Measurements from ENCODE around the gene YBEY.

Gene YBEY

GRCh38 chr21:46273341-46273740 lies 12.8 kb upstream of the YBEY start:
- TF ChIP-seq, protein P1, sequence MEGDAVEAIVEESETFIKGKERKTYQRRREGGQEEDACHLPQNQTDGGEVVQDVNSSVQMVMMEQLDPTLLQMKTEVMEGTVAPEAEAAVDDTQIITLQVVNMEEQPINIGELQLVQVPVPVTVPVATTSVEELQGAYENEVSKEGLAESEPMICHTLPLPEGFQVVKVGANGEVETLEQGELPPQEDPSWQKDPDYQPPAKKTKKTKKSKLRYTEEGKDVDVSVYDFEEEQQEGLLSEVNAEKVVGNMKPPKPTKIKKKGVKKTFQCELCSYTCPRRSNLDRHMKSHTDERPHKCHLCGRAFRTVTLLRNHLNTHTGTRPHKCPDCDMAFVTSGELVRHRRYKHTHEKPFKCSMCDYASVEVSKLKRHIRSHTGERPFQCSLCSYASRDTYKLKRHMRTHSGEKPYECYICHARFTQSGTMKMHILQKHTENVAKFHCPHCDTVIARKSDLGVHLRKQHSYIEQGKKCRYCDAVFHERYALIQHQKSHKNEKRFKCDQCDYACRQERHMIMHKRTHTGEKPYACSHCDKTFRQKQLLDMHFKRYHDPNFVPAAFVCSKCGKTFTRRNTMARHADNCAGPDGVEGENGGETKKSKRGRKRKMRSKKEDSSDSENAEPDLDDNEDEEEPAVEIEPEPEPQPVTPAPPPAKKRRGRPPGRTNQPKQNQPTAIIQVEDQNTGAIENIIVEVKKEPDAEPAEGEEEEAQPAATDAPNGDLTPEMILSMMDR (IDR thresholded peaks at IDR 0.05; ENCODE audit: low read depth, low read length), result no peak
- no peak overlapping the region for H3K4me3 ChIP-seq (replicated peaks in 1 of 2; ENCODE audit: low read depth in 2 of 2, low read length in 2 of 2)
- DNase-seq (ENCODE audit: low read depth in 2 of 2), result no peak

DNA sequence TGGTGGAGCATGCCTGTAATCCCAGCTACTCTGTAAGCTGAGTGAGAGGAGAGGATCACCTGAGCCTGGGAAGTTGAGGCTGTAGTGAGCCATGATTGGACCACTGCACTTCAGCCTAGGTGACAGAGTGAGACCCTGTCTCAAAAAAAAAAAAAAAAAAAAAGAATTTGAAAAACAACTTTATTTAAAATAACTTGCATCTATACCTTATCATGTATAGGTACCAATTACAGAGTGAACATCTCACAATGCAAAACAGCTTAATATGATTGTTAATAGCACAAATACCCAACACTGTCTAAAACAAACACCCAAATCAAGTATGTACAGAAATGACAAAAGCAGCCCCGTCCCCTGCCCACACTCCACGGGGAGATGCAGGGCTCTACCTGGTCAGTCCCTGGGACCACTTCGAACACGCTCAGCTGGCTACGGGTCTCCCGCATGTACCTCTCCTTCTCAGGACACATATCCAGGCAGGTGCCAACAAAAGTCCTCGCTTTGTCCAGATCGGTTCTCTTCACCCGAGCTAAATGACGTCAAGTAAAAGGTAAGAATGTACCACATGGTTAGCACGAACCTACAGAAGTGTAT lies 11.2 kb upstream of the YBEY start:
- no peak for DNase-seq (ENCODE audit: low read depth in 2 of 2)
- TF ChIP-seq, protein P1 (IDR thresholded peaks at IDR 0.05; ENCODE audit: low read depth, low read length), result no peak
- H3K4me3 ChIP-seq (replicated peaks in 1 of 2; ENCODE audit: low read depth in 2 of 2, low read length in 2 of 2), result no peak overlapping the region

- H3K4me3 ChIP-seq (replicated peaks in 1 of 2; ENCODE audit: low read depth in 2 of 2, low read length in 2 of 2), result no peak overlapping the region
- DNase-seq (ENCODE audit: low read depth in 2 of 2), result no peak
- TF ChIP-seq, protein P1 (IDR thresholded peaks at IDR 0.05; ENCODE audit: low read depth, low read length), result no peak
Observed at GRCh38 chr21:46284077-46284644, 2.0 kb upstream of the YBEY start.

DNA sequence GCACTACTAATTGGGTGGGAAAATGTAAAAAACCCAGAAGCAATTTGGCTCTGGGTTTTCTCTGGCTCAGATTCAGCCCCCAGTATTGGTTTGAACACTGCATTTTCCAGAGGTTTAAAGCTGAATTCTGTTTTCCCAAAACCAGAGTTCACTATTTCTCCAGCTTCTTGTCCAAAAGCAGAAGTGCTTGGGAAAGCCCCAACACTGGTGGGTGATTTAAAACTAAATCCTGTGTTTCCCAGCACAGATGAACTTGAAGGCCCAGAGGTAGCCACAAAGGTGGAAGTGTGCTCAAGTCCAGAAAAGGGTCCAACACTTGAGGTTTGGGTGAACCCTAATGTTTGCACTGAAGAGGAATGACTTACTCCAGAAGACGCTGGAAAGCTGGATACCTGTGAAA lies 1.4 kb upstream of the YBEY start:
- peak overlapping the region in 1 of 2 donors; percentile 81 for H3K4me3 ChIP-seq (replicated peaks in 1 of 2; ENCODE audit: low read depth in 2 of 2, low read length in 2 of 2)
- TF ChIP-seq, protein P1 (IDR thresholded peaks at IDR 0.05; ENCODE audit: low read depth, low read length), result no peak
- DNase-seq (ENCODE audit: low read depth in 2 of 2), result no peak

- H3K4me3 ChIP-seq (replicated peaks in 1 of 2; ENCODE audit: low read depth in 2 of 2, low read length in 2 of 2), result peak within 1 kb of the TSS; percentile 70 to 81
- TF ChIP-seq, protein P1 (IDR thresholded peaks at IDR 0.05; ENCODE audit: low read depth, low read length), result no peak
- DNase-seq (ENCODE audit: low read depth in 2 of 2), result no peak
Observed at GRCh38 chr21:46285206-46285661, 908 bp upstream of the YBEY start, which contains the start of gene MCM3AP. TSS of gene MCM3AP (minus strand) at chr21:46285611. CDS start at chr21:46285286, 325 bp downstream.

GRCh38 chr21:46286648-46287002 lies 483 bp downstream of the YBEY start:
- H3K4me3 ChIP-seq (replicated peaks in 1 of 2; ENCODE audit: low read depth in 2 of 2, low read length in 2 of 2), result peak overlapping the region; percentile 70 to 81
- no peak for DNase-seq (ENCODE audit: low read depth in 2 of 2)
- TF ChIP-seq, protein P1 (IDR thresholded peaks at IDR 0.05; ENCODE audit: low read depth, low read length), result no peak
